Measurements from ENCODE around the gene GOLGA6A.
"Not testable (repeated sequence)": the region's sequence is repeated elsewhere in the genome, so short reads cannot be mapped to it uniquely, and the experiment has no call there.

The GOLGA6A gene

GRCh38 chr15:74059050-74059833 lies 23.1 kb downstream of the GOLGA6A start:
- not testable (repeated sequence) for H3K27me3 ChIP-seq (ENCODE audit: control insufficient read depth, insufficient read depth, low read length); H3K36me3 ChIP-seq (ENCODE audit: control insufficient read depth, insufficient read depth, low read length); H3K4me3 ChIP-seq (ENCODE audit: low read depth, low read length); H3K9ac ChIP-seq (ENCODE audit: low read depth, low read length); H3K4me1 ChIP-seq (ENCODE audit: control insufficient read depth, insufficient read depth, low read length); H3K9me3 ChIP-seq (ENCODE audit: control insufficient read depth, insufficient read depth, low read length)

DNA sequence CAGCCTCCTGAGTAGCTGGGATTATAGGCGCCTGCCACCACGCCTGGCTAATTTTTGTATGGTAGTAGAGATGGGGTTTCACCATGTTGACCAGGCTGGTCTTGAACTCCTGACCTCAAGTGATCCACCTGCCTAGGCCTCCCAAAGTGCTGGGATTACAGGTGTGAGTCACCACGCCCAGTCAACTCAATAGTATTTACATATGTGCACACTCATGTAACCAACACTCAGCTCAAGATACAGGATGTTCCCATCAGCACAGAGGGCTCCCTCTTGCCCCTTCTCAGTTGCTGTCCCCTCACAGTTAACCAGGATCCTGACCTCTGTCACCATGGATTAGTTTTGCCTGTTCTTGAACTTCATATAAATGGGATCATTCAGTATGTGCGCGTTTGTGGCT lies 26.0 kb downstream of the GOLGA6A start:
- not testable (repeated sequence) for H3K36me3 ChIP-seq (ENCODE audit: control insufficient read depth, insufficient read depth, low read length); H3K9ac ChIP-seq (ENCODE audit: low read depth, low read length); H3K27me3 ChIP-seq (ENCODE audit: control insufficient read depth, insufficient read depth, low read length); H3K9me3 ChIP-seq (ENCODE audit: control insufficient read depth, insufficient read depth, low read length); H3K4me3 ChIP-seq (ENCODE audit: low read depth, low read length); H3K4me1 ChIP-seq (ENCODE audit: control insufficient read depth, insufficient read depth, low read length)

GRCh38 chr15:74055804-74056203 lies 26.5 kb downstream of the GOLGA6A start:
- no peak overlapping the region for H3K9ac ChIP-seq (ENCODE audit: low read depth, low read length)
- no peaks in the 10 kb centered on the region for H3K9me3 ChIP-seq (ENCODE audit: control insufficient read depth, insufficient read depth, low read length)
- H3K27me3 ChIP-seq (ENCODE audit: control insufficient read depth, insufficient read depth, low read length), result peaks cover 10% of the 10 kb centered on the region
- H3K4me1 ChIP-seq (ENCODE audit: control insufficient read depth, insufficient read depth, low read length), result no peaks in the 10 kb centered on the region
- H3K4me3 ChIP-seq (ENCODE audit: low read depth, low read length), result no peak overlapping the region
- H3K36me3 ChIP-seq (ENCODE audit: control insufficient read depth, insufficient read depth, low read length), result no peaks in the 10 kb centered on the region

GRCh38 chr15:74053941-74054529 lies 28.3 kb downstream of the GOLGA6A start:
- Histone ChIP-seq H3K27me3 (ENCODE audit: control insufficient read depth, insufficient read depth, low read length) (peaks cover 10% of the 10 kb centered on the region), H3K4me3 (ENCODE audit: low read depth, low read length) (no peak overlapping the region), H3K9ac (ENCODE audit: low read depth, low read length) (no peak overlapping the region), H3K4me1 (ENCODE audit: control insufficient read depth, insufficient read depth, low read length) (no peaks in the 10 kb centered on the region), H3K36me3 (ENCODE audit: control insufficient read depth, insufficient read depth, low read length) (no peaks in the 10 kb centered on the region), H3K9me3 (ENCODE audit: control insufficient read depth, insufficient read depth, low read length) (no peaks in the 10 kb centered on the region)

DNA sequence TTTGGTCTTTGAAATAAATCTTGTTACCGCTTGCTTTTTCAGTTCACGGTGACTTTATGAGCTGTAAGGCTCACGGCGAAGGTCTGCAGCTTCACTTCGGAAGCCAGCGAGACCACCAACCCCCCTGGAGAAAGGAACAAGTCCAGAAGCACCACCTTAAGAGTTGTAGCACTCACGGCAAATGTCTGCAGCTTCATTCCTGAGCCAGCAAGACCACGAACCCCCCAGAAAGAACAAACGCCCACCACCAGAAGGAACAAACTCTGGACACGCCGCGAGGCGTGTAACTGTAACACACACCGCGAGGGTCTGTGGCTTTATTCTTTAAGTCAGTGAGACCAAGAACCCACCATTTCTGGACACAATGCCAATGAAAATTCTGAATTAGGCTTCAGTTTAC lies 28.8 kb downstream of the GOLGA6A start:
- peaks cover 10% of the 10 kb centered on the region for H3K27me3 ChIP-seq (ENCODE audit: control insufficient read depth, insufficient read depth, low read length)
- H3K9me3 ChIP-seq (ENCODE audit: control insufficient read depth, insufficient read depth, low read length), result no peaks in the 10 kb centered on the region
- H3K4me1 ChIP-seq (ENCODE audit: control insufficient read depth, insufficient read depth, low read length), result no peaks in the 10 kb centered on the region
- no peak overlapping the region for H3K4me3 ChIP-seq (ENCODE audit: low read depth, low read length)
- no peak overlapping the region for H3K9ac ChIP-seq (ENCODE audit: low read depth, low read length)
- no peaks in the 10 kb centered on the region for H3K36me3 ChIP-seq (ENCODE audit: control insufficient read depth, insufficient read depth, low read length)

DNA sequence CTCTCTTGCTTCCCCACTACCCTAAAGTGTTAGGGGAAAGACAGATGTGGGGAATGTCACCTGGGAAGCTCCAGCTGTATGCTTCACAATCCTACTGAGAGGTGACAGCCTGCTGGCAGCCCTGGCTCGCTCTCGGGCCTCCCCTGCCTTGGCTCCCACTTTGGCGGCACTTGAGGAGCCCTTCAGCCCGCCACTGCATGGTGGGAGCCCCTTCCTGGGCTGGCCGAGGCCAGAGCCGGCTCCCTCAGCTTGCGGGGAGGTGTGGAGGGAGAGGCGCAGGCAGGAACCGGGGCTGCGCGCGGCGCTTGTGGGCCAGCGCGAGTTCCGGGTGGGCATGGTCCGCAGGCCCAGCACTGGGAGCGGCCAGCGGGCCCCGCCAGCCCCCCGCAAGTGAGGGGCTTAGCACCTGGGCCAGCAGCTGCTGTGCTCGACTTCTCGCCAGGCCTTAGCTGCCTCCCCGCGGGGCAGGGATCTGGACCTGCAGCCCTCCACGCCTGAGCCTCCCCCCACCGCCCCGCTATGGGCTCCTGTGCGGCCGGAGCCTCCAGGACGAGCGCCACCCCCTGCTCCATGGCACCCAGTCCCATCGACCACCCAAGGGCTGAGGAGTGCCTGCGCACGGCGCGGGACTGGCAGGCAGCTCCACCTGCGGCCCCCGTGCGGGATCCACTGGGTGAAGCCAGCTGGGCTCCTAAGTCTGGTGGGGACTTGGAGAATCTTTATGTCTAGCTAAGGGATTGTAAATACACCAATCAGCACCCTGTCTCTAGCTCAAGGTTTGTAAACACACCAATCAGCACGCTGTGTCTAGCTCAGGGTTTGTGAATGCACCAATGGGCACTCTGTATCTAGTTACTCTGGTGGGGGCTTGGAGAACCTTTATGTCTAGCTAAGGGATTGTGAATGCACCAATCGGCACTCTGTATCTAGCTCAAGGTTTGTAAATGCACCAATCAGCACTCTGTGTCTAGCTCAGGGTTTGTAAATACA lies 29.8 kb downstream of the GOLGA6A start:
- H3K27me3 ChIP-seq (ENCODE audit: control insufficient read depth, insufficient read depth, low read length); H3K9me3 ChIP-seq (ENCODE audit: control insufficient read depth, insufficient read depth, low read length); H3K4me1 ChIP-seq (ENCODE audit: control insufficient read depth, insufficient read depth, low read length); H3K36me3 ChIP-seq (ENCODE audit: control insufficient read depth, insufficient read depth, low read length); H3K9ac ChIP-seq (ENCODE audit: low read depth, low read length); H3K4me3 ChIP-seq (ENCODE audit: low read depth, low read length): not testable (repeated sequence)

DNA sequence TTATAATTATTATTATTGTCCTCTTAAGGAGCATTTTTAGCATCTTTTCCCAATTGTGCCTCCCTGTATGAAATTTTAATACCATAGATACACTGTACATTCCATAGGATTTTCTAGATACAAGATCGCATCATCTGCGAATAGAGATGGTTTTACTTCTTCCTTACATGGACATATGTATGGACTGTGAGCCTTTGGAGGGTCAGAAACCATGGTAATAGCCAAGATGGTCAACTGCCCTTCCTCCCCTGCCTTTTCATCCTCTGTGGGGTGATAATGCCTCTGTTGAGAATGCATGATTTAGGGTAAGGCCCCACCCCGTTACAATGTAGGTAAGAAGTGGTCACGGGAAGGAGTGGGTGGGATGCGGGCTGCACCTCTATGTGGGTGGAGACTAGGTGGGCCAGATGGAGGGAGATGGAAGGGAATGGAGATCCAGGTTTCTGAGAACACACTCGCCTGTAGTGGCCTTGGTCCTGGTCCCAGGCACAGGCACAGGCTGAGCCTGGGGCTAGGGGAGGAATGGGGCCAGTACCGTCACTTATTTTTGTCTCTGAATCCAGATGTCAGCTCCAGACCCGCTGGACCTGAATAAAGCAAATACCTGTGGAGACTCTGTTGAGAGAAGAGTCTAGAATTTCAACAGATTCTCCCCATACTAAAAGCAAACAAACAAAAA lies 31.7 kb downstream of the GOLGA6A start:
- H3K36me3 ChIP-seq (ENCODE audit: control insufficient read depth, insufficient read depth, low read length), result no peaks in the 10 kb centered on the region
- peaks cover 4% of the 10 kb centered on the region for H3K4me1 ChIP-seq (ENCODE audit: control insufficient read depth, insufficient read depth, low read length)
- no peak overlapping the region for H3K4me3 ChIP-seq (ENCODE audit: low read depth, low read length)
- no peaks in the 10 kb centered on the region for H3K9me3 ChIP-seq (ENCODE audit: control insufficient read depth, insufficient read depth, low read length)
- peaks cover 10% of the 10 kb centered on the region for H3K27me3 ChIP-seq (ENCODE audit: control insufficient read depth, insufficient read depth, low read length)
- no peak overlapping the region for H3K9ac ChIP-seq (ENCODE audit: low read depth, low read length)

GRCh38 chr15:74050127-74050526 lies 32.2 kb downstream of the GOLGA6A start:
- no peaks in the 10 kb centered on the region for H3K9me3 ChIP-seq (ENCODE audit: control insufficient read depth, insufficient read depth, low read length)
- H3K4me1 ChIP-seq (ENCODE audit: control insufficient read depth, insufficient read depth, low read length), result peaks cover 4% of the 10 kb centered on the region
- H3K36me3 ChIP-seq (ENCODE audit: control insufficient read depth, insufficient read depth, low read length), result no peaks in the 10 kb centered on the region
- peaks cover 8% of the 10 kb centered on the region for H3K27me3 ChIP-seq (ENCODE audit: control insufficient read depth, insufficient read depth, low read length)
- H3K4me3 ChIP-seq (ENCODE audit: low read depth, low read length), result no peak overlapping the region
- no peak overlapping the region for H3K9ac ChIP-seq (ENCODE audit: low read depth, low read length)

DNA sequence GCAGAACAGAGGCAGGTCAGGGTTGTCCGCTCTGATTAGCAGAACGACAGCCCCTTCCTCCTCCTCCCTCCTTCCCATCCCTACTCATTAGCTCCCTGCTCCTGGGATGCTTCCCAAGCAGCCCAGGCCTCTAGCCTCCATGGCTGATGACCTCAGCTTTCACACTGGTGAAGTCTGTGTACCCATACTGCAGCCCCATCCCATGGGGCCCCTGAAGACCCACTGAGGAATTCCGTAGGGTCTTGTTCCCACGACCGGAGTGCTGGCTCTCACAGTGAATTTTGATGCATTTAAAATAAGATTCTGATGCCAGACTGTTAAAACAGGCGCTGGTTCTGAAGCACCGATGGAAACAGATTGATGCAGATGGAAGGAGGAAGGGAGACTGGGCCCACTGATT lies 36.1 kb downstream of the GOLGA6A start:
- Histone ChIP-seq H3K4me1 (ENCODE audit: control insufficient read depth, insufficient read depth, low read length) (peaks cover 4% of the 10 kb centered on the region), H3K9me3 (ENCODE audit: control insufficient read depth, insufficient read depth, low read length) (no peaks in the 10 kb centered on the region), H3K4me3 (ENCODE audit: low read depth, low read length) (no peak overlapping the region), H3K27me3 (ENCODE audit: control insufficient read depth, insufficient read depth, low read length) (no peaks in the 10 kb centered on the region), H3K36me3 (ENCODE audit: control insufficient read depth, insufficient read depth, low read length) (no peaks in the 10 kb centered on the region), H3K9ac (ENCODE audit: low read depth, low read length) (no peak overlapping the region)

GRCh38 chr15:74045636-74046274 lies 36.6 kb downstream of the GOLGA6A start:
- H3K36me3 ChIP-seq (ENCODE audit: control insufficient read depth, insufficient read depth, low read length), result no peaks in the 10 kb centered on the region
- H3K4me1 ChIP-seq (ENCODE audit: control insufficient read depth, insufficient read depth, low read length), result peaks cover 4% of the 10 kb centered on the region
- H3K9me3 ChIP-seq (ENCODE audit: control insufficient read depth, insufficient read depth, low read length), result no peaks in the 10 kb centered on the region
- H3K27me3 ChIP-seq (ENCODE audit: control insufficient read depth, insufficient read depth, low read length), result no peaks in the 10 kb centered on the region
- H3K9ac ChIP-seq (ENCODE audit: low read depth, low read length), result no peak overlapping the region
- no peak overlapping the region for H3K4me3 ChIP-seq (ENCODE audit: low read depth, low read length)

- Histone ChIP-seq H3K27me3 (ENCODE audit: control insufficient read depth, insufficient read depth, low read length) (no peaks in the 10 kb centered on the region), H3K9ac (ENCODE audit: low read depth, low read length) (no peak overlapping the region), H3K9me3 (ENCODE audit: control insufficient read depth, insufficient read depth, low read length) (no peaks in the 10 kb centered on the region), H3K36me3 (ENCODE audit: control insufficient read depth, insufficient read depth, low read length) (no peaks in the 10 kb centered on the region), H3K4me1 (ENCODE audit: control insufficient read depth, insufficient read depth, low read length) (peaks cover 4% of the 10 kb centered on the region), H3K4me3 (ENCODE audit: low read depth, low read length) (no peak overlapping the region)
These were observed 37.2 kb downstream of the GOLGA6A start for GRCh38 chr15:74045184-74045583.
